RWPE1 (cell line): ENCODE results near the gene RIMBP2.

Source experiments
- CTCF ChIA-PET: fragments of 350-600 bp; sonication (Branson Sonifier 250); formaldehyde crosslinking; extraction: SDS; loops from one replicate; lab custom pipeline; 2021; lab: Yijun Ruan, JAX
- POLR2A ChIA-PET: fragments of 400-600 bp; formaldehyde crosslinking; extraction: SDS; loops from one replicate; lab custom pipeline; 2020; ENCODE audit warnings: antibody characterized with exemption; ENCODE audit not compliant: low non-redundant PET; lab: Yijun Ruan, JAX
- DNase-seq: peaks from one replicate; pipeline ENCODE4 v3.0.0; 2012; ENCODE audit warnings: low spot score
- H3K27ac ChIP-seq: fragments of 450-650 bp; 2 replicates; pipeline ENCODE4 v1.5.1; 2017
- CTCF ChIP-seq: fragments of 450-650 bp; conservative IDR thresholded peaks from 2 replicates; pipeline ENCODE4 v1.5.1; 2017; ENCODE audit warnings: low read depth, mild to moderate bottlenecking

Gene RIMBP2

GRCh38 chr12:130557201-130557600, 158.9 kb downstream of the RIMBP2 start:
- CTCF ChIA-PET = interaction anchor here (0.8 kb wide), 1 partner anchor 191 kb away, joined by 4 read pairs; no protein-coding TSS in a partner anchor
- no peak for TF ChIP-seq CTCF
- POLR2A ChIA-PET = no interaction called here
- no peak overlapping the region for H3K27ac ChIP-seq
- no peak for DNase-seq

GRCh38 chr12:130556486-130557055, 159.5 kb downstream of the RIMBP2 start:
- H3K27ac ChIP-seq = no peak overlapping the region
- no peak for TF ChIP-seq CTCF
- POLR2A ChIA-PET = no interaction called here
- DNase-seq = no peak
- CTCF ChIA-PET = no interaction called here

GRCh38 chr12:130555628-130556485, 160.2 kb downstream of the RIMBP2 start:
- ChIA-PET CTCF (interaction anchor here (0.6 kb wide), 1 partner anchor 16 kb away, joined by 3 read pairs; no protein-coding TSS in a partner anchor), POLR2A (no interaction called here)
- no peak for TF ChIP-seq CTCF
- no peak for DNase-seq
- no peak overlapping the region for H3K27ac ChIP-seq

- CTCF ChIA-PET = interaction anchor here (0.6 kb wide), 1 partner anchor 17 kb away, joined by 3 read pairs; no protein-coding TSS in a partner anchor
- DNase-seq = no peak
Observed at GRCh38 chr12:130555221-130555620, 160.9 kb downstream of the RIMBP2 start.

GRCh38 chr12:130552483-130552996, 163.6 kb downstream of the RIMBP2 start:
- POLR2A ChIA-PET = no interaction called here
- no peak for TF ChIP-seq CTCF
- DNase-seq = peak; percentile 22
- CTCF ChIA-PET = no interaction called here
- no peak overlapping the region for H3K27ac ChIP-seq

More at GRCh38 chr12:130555221-130555620, 160.9 kb downstream of the RIMBP2 start:
- no peak for TF ChIP-seq CTCF
- H3K27ac ChIP-seq = no peak overlapping the region
- POLR2A ChIA-PET = no interaction called here

GRCh38 chr12:130549361-130549760, 166.7 kb downstream of the RIMBP2 start:
- ChIA-PET CTCF (no interaction called here), POLR2A (no interaction called here)
- H3K27ac ChIP-seq = no peak overlapping the region
- DNase-seq = no peak
- TF ChIP-seq CTCF = no peak
